HG03442 (cell line): ENCODE data around the gene CSN2.

Experiments used
- ATAC-seq: cut with Tn5 transposase; IDR thresholded peaks from one replicate; pipeline ENCODE4 v1.9.1; 2021; ENCODE audit warnings: mild to moderate bottlenecking, moderate library complexity; ENCODE audit not compliant: unreplicated experiment

CSN2 gene

DNA sequence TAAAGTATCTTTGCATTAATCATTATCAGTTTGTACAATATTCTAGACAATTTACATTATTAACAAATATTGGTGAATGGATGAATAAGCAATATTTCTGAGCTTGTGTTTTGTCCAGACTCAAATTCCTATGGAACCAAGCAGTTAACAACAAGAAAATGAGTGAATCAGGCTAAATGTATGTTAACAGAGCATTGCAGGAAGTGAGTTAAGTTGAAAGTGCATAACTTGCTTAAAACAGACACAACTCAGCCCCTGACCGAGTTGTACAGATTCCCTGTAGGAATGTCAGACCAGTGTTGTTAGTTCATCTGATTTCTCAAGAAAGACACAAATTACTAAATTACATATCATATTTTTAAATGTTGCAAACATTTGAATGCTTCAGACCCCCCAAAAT is 58.4 kb downstream of the CSN2 start:
- ATAC-seq = no peak
